GM23338 (cell line): ENCODE measurements around the gene ABCC9. TPM values are rescaled to one million over a fixed set of nuclear protein-coding genes. Genes with fewer than 3 reads are reported as not detected.

ENCODE experiments used
- CREB1 ChIP-seq: fragments of 250-450 bp; sonication (Bioruptor Pico); IDR thresholded peaks from 2 replicates; pipeline ENCODE4 v1.5.0; 2020; ENCODE audit warnings: low read depth, mild to moderate bottlenecking, moderate library complexity
- EZH2 ChIP-seq: fragments of 200-600 bp; sonication (generic); IDR thresholded peaks from one replicate; pipeline ENCODE4 v1.8.0; 2017; ENCODE audit warnings: antibody characterized with exemption, mild to moderate bottlenecking, low read depth; ENCODE audit not compliant: unreplicated experiment
- EZH2phosphoT487 ChIP-seq: fragments of 200-600 bp; sonication (generic); IDR thresholded peaks from one replicate; pipeline ENCODE4 v1.8.1; 2018; ENCODE audit warnings: antibody characterized with exemption; ENCODE audit not compliant: unreplicated experiment
- REST ChIP-seq: IDR thresholded peaks from one replicate; pipeline ENCODE4 v1.6.1; 2018; ENCODE audit warnings: antibody characterized with exemption; ENCODE audit not compliant: unreplicated experiment
- STAT1 ChIP-seq: IDR thresholded peaks from one replicate; pipeline ENCODE4 v1.6.1; 2016; ENCODE audit warnings: antibody characterized with exemption; ENCODE audit not compliant: unreplicated experiment
- ZNF331 ChIP-seq: fragments of 250-450 bp; sonication (Bioruptor Pico); IDR thresholded peaks from 2 replicates; pipeline ENCODE4 v1.5.0; 2020; ENCODE audit warnings: low read depth, mild to moderate bottlenecking, moderate library complexity
- ZNF462 ChIP-seq: fragments of 250-450 bp; sonication (Bioruptor Pico); IDR thresholded peaks from 2 replicates; pipeline ENCODE4 v1.5.0; 2020; ENCODE audit warnings: mild to moderate bottlenecking, moderate library complexity
- polyA plus RNA-seq: library from polyadenylated mRNA; unstranded; fragments of >200 nt; fragmentation: Nextera tagmentation; extraction: Ambion mirVana; gene quantifications from 2 replicates; pipeline ENCODE4 v1.2.1, GENCODE V29; 2016
- total RNA-seq: library from RNA; depleted of rRNA; stranded (reverse); fragments of >200 nt; shearing (Covaris generic); gene quantifications from 2 replicates; pipeline ENCODE4 v1.2.3, GENCODE V29; 2014

The ABCC9 gene
- total and polyA plus RNA-seq, 2 experiments from 2014 or later, result not detected

GRCh38 chr12:21809100-21809499, 132.1 kb downstream of the ABCC9 start (continued):
- TF ChIP-seq REST (no peak), ZNF462 (CRISPR knock-in tag) (no peak), CREB1 (CRISPR knock-in tag) (no peak), EZH2phosphoT487 (no peak), EZH2 (no peak), STAT1 (no peak), ZNF331 (CRISPR knock-in tag) (no peak)
